HG03039 (cell line): ENCODE data around the gene PDE1C.
"Not testable (repeated sequence)": the region's sequence is repeated elsewhere in the genome, so short reads cannot be mapped to it uniquely, and the experiment has no call there.

Experiments
- ATAC-seq: cut with Tn5 transposase; IDR thresholded peaks from one replicate; pipeline ENCODE4 v1.9.1; 2021; ENCODE audit warnings: mild to moderate bottlenecking, moderate library complexity; ENCODE audit not compliant: unreplicated experiment

Gene PDE1C

GRCh38 chr7:32045228-32045627 lies 25.0 kb downstream of the PDE1C start:
- no peak for ATAC-seq

DNA sequence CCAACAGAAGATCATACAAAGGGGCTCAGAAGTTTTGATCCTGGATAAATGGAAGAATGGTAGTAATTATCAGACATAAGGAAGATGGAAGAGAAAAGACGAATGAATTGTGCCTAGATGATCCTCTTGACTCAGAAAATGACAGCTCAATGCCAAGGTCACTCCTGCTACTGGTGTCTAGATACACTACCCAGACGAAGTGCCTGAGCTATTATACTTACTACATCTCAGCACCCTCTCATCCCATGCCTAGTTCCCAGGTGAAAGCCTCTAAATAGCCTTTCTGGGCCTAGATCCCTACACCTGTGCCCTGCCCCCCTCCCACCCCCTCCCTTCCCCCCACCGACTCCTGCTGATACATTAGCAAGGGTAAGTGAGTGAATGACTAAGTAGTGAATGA lies 25.5 kb downstream of the PDE1C start:
- no peak for ATAC-seq

- no peak for ATAC-seq
Measured at GRCh38 chr7:32043688-32044087, 26.5 kb downstream of the PDE1C start.

GRCh38 chr7:32042900-32043299 lies 27.3 kb downstream of the PDE1C start:
- ATAC-seq, result no peak

- ATAC-seq, result no peak
Measured at GRCh38 chr7:32039000-32039756, 31.0 kb downstream of the PDE1C start.

GRCh38 chr7:32037650-32038198 lies 32.5 kb downstream of the PDE1C start:
- ATAC-seq, result peak; percentile 71

DNA sequence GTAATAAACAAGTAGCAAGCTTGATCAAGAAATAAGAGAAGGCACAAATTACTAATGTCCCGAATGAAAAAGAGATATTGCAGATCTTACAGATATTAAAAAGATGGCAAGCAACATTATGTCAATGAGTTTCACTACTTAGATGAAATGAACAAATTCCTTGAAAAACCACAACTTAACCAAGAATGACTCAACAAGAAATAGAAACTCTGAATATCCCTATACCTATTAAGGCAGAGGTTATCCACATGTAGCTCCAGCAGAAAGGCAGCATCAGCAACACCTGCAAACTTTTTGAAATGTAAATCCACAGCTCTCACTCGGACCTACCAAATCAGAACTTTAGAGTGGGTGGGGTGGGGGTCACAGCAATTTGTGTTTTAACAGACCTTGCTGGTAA lies 33.6 kb downstream of the PDE1C start:
- ATAC-seq, result no peak

DNA sequence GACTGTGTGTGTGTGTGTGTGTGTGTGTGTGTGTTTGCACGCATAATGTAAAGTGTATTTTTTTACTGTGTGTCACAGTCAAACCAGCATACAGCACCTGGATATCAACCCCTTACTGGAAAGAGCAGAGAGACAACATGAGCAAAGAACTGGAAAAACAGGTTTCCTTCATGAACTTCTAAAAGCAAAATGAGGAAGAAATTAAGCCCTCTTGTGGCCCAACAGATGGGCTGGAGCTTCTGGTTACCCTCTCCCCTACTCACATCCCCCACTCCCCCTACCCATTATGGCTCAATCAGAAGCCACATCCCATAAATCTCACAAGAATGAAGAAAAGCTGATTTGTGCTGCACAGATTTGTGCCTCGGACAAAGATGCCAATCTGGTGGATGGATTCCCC lies 36.2 kb downstream of the PDE1C start:
- ATAC-seq, result no peak

GRCh38 chr7:32033006-32033405 lies 37.2 kb downstream of the PDE1C start:
- no peak for ATAC-seq

DNA sequence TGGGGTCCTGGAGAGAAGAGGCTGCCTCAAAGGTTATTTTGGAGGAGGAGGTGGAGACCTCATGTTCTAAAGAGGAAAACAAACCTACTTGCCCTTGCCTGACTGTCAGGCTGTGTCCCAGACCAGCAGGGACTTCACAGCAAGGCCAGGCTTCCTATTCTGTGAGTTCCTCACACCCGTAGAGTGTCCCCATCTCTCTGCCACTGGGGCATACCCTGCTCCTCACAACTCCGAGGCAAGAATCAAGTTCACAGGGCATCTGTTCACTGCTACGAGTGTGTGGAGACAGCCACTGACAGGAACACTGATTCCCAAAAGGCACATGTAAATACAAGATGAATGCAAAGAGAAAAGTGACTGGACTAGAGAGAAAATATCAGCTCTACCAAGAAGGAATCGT lies 38.0 kb downstream of the PDE1C start:
- ATAC-seq, result no peak

- no peak for ATAC-seq
Measured at GRCh38 chr7:32030904-32031692, 39.1 kb downstream of the PDE1C start.

DNA sequence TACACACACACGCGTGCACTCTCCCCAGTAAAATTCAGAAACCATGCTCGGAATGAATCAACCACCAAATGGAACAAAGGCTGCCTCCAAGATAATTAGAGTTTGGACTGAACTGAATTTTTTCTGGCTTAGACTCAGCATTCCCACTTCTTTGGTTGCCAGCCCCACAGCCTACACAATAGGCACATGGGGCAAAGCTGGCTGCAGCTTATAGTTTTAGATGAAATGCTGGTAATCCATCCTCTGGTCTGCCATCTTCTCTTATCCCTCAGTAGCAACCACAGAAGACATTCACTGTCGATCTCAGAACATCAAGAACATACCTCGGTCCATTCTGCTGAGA lies 44.2 kb downstream of the PDE1C start:
- ATAC-seq, result no peak

DNA sequence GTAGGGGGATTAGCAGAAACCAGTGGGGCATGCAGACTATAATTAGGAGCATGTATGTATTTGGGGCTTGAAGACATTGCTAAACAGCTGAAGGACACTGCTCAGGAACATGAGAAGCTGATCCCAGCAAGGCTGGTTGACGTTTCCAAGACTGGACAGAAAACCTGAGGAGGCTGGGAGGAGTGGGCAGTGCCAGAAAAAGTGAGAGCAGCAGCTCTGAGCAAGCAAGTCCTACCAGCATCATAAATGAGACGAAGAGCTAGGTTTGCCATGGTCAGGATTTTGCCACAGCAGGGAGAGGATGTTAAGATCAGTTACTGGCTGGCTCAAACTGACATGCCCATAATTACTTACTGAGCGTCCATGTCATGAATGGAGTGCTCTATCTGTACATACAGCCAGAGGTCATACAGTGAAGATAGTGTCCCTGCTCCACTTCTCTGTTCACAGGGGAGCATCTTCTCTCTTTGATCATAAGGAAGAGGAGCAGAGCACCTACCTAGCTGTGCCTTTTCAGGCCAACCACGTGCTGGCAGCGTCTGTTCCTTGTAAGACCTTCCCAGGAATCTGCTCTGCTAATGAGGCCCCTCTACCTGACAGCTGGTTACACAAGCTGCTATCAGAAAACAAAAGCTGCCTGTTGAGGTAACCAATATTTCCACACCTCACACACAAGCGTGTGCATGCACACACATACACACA lies 44.7 kb downstream of the PDE1C start:
- no peak for ATAC-seq

DNA sequence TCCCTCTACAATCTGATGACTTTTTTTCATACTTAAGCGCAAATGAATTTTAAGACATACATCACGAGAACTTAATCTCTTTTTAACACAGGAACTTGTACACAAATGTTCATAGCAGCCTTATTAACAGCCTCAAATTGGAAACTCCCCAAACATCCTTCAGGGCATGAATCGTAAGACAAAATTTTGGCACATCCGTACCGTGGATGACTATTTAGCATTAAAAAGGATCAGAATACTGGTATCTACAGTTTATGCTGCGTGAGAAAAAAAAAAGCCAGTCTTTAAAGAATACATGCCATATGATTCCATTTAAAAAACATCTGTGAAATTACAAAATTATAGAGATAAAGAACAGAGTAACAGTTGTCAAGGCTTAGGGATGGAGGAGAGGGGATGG lies 46.8 kb downstream of the PDE1C start:
- ATAC-seq, result no peak

DNA sequence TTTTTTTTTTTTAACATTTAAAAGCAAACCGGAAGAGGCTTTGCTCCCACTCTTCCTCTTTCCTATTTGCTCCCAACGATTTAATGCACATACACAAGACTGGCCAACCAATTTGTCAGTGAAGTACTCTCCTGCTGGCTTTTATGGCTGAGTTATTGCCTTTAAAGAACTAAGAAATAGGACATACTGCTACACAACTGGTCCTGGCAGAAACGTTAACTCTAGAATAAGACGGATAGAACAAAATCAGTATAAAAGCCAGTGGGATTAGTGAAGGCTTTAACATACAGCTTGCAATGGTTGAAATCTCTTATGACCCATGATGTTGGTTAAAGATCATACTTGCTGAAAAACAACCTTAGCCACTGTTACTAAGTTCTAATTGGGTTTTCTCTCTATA lies 47.2 kb downstream of the PDE1C start:
- ATAC-seq, result no peak

- no peak for ATAC-seq
Measured at GRCh38 chr7:32020551-32021159, 49.6 kb downstream of the PDE1C start.

- no peak for ATAC-seq
Measured at GRCh38 chr7:32018845-32019578, 51.2 kb downstream of the PDE1C start.

DNA sequence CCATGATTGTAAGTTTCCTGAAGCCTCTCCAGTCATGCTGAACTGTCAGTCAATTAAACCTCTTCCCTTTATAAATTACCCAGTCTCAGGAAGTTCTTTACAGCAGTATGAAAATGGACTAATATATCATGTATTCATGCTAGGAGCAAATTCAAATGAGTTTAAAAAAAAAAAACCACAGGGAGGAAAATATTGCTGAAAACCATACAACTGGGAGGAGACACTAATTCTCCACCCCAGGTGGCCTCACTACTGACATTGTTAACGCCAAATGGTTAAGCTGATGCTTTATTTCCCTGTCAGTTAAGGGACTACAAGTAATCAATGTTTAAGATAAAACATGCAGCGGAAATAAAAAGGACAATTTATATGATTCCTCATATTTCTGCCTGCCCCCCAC lies 55.1 kb downstream of the PDE1C start:
- ATAC-seq, result no peak

GRCh38 chr7:32013471-32013870 lies 56.7 kb downstream of the PDE1C start:
- not testable (repeated sequence) for ATAC-seq

GRCh38 chr7:32005577-32005976 lies 64.6 kb downstream of the PDE1C start:
- ATAC-seq, result no peak
